ENCODE measurements around the gene SAA2.

SAA2 gene

GRCh38 chr11:18230859-18231258 is 17.6 kb downstream of the SAA2 start:
- H3K4me3 ChIP-seq (ENCODE audit: low read depth, low read length) = no peak overlapping the region
- no peak for TF ChIP-seq CTCF (IDR thresholded peaks at IDR 0.05; ENCODE audit: low read depth, low read length)

GRCh38 chr11:18229501-18229900 is 19.0 kb downstream of the SAA2 start:
- no peak for TF ChIP-seq CTCF (IDR thresholded peaks at IDR 0.05; ENCODE audit: low read depth, low read length)
- no peak overlapping the region for H3K4me3 ChIP-seq (ENCODE audit: low read depth, low read length)

GRCh38 chr11:18225913-18226312 is 22.6 kb downstream of the SAA2 start:
- TF ChIP-seq CTCF (IDR thresholded peaks at IDR 0.05; ENCODE audit: low read depth, low read length) = no peak
- H3K4me3 ChIP-seq (ENCODE audit: low read depth, low read length) = no peak overlapping the region

DNA sequence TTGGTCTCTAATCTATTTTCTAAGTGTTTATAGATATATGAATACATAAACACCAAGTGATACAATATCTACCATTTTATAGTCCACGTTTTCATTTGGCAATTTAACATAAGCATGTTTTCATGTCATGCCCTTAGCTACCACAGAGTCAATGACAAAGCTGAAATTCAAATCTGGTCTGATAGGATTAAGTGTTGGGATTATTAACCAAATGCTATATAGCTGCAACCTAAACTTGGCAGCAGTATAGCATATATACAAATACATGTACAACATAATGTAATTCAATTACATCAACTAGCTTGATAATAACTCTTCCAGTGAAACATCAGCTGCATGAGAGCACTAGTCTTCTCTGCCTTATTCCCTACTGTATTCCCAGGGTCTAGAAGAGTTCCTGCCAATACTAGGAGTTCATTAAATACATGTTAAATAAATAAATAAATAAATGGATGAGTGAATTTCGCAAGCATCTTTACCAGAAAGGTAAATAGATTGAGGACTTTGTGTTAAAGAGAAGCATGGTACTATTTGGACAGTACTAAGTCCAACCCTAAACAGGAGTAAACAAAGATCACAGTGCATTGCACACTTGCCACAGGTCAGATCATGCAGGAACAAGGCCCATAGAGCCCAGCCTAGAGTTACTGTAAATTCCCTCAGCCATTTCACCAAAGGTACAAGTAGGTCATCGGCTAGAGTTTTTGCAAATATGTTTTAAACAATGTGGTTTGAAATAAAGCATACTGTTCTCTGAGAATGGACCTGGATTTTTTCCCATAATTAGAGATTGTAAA is 24.7 kb downstream of the SAA2 start:
- H3K4me3 ChIP-seq (ENCODE audit: low read depth, low read length) = no peak overlapping the region
- TF ChIP-seq CTCF (IDR thresholded peaks at IDR 0.05; ENCODE audit: low read depth, low read length) = no peak

GRCh38 chr11:18222814-18223421 is 25.6 kb downstream of the SAA2 start:
- no peak for TF ChIP-seq CTCF (IDR thresholded peaks at IDR 0.05; ENCODE audit: low read depth, low read length)
- H3K4me3 ChIP-seq (ENCODE audit: low read depth, low read length) = no peak overlapping the region

DNA sequence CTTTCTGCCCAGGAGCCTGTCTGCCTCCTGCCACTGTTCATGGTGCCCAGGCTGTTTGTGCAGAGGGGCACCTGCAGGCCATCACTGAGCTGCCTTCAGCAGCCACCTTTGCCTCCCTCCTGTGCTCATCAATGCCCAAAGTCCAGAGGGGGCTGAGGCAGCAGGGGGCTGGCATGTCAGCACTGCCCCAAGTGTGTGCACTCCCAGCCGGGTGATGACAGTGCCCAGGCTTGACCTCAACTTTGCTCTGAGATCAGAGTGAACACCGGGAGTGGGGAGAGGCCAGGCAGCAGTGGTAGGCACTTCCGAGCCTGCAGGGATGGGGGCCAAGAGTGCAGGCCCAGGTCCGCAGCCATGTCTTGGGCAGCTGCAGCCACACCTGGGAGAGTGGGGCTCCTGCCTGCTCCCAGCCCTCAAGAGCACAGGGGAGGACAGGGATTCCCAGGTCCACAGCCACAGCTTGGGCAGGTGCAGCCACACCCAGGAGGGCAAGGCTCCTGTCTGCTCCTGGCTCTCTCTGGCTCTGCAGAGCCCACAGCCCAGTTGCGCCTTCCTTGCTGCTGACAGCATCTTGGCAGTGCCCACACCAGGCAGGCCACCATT is 27.1 kb downstream of the SAA2 start:
- TF ChIP-seq CTCF (IDR thresholded peaks at IDR 0.05; ENCODE audit: low read depth, low read length) = no peak
- no peak overlapping the region for H3K4me3 ChIP-seq (ENCODE audit: low read depth, low read length)

- no peak for TF ChIP-seq CTCF (IDR thresholded peaks at IDR 0.05; ENCODE audit: low read depth, low read length)
- no peak overlapping the region for H3K4me3 ChIP-seq (ENCODE audit: low read depth, low read length)
These were observed 39.4 kb downstream of the SAA2 start for GRCh38 chr11:18209058-18209457.
